GM18951 (cell line): Measurements from ENCODE around the gene TRHDE.

Source experiments
- POLR2A ChIP-seq: IDR thresholded peaks from 4 replicates; pipeline ENCODE4 v1.6.1; 2011; ENCODE audit warnings: mild to moderate bottlenecking; ENCODE audit not compliant: insufficient read length, insufficient read depth; ENCODE audit errors: extremely low read depth
- in situ Hi-C: fragments of 300-500 bp; cut with MboI; formaldehyde crosslinking; loops from one replicate; pipeline ENCODE4 v1.12.0; 2022; ENCODE audit warnings: low sequenced_read_pairs, mixed read lengths, inconsistent platforms; ENCODE audit not compliant: unreplicated experiment

The TRHDE gene

DNA sequence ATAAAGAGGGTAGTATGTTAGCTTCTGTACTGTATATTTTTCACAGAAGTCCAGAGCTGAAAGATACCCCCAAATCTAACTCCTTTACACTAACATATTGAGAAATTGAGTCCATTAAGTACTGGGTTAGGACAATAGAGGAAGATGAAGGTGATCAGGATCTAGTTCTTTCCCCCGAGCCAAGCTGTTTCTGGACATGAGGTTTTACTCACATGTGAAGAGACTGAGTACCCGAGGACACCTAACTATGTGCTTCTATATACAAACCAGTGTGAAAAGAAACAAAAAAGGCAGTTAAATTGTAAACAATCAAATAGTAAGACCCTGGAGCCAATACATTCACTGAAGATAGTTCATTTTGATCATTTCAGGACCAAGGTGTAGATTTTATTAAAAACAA is 3.8 kb upstream of the TRHDE start:
- TF ChIP-seq POLR2A, result no peak
- in situ Hi-C loops, result no loop called here

DNA sequence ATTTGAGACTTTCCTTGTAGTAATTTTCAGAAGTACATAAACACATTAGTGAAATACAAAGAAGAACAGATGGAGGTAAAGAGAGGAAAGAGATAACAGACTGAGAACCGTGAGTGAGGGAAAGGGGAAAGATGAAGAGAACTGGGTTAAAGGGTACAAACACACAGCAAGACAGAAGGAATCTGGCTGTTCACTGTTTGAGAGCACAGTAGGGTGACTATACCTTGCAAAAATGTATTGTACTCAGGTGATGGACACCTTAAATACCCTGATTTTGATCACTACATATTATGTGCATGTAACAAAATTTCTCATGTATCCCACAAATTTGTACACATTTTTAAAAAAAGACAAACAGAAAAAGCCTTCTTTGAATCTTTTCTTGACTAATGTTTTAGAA is 2.7 kb upstream of the TRHDE start:
- TF ChIP-seq POLR2A, result no peak
- in situ Hi-C loops, result no loop called here

DNA sequence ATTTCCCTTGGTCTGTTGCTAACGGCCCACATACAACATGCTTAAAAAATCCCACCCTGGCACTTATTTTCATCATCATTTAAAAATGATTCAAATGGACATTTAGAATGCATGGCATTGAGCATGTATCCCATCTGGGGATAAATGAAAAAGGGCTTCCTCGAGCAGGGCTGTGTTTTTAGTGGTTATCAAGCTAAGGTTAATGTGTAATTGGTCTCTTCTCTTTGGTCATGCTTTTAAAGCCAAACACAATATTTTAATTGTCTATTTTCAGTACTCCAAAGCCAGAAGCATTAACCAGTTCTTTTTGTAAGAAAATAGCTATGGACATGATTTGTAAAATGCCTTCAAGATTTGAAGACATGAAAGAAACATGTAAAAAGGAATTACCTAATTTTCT is 1.9 kb upstream of the TRHDE start:
- in situ Hi-C loops, result no loop called here
- no peak for TF ChIP-seq POLR2A

DNA sequence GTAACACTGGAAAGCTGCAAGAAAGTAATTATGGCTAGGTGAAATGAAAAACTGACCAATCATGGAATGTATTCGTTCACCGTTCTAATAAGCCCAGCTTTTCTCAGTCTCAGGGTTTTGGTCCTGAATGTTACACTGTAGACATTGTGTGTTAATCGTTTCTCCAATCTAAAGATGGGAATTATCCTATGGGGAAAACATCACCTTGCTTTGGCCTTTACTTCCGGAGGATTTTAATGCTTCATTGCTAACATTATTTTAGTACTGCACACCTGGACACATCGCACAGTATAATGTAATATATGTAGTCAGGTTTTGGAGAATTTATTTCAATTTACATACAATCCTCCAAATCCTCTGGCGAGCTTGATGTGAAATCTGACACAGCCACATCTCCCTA is 1.2 kb upstream of the TRHDE start:
- in situ Hi-C loops, result no loop called here
- no peak for TF ChIP-seq POLR2A

- no peak for TF ChIP-seq POLR2A
- in situ Hi-C loops, result no loop called here
These were observed 599 bp upstream of the TRHDE start for GRCh38 chr12:72271451-72272090.

- in situ Hi-C loops, result no loop called here
- no peak for TF ChIP-seq POLR2A
These were observed 745 bp downstream of the TRHDE start for GRCh38 chr12:72272731-72273498.

- no peak for TF ChIP-seq POLR2A
- in situ Hi-C loops, result no loop called here
These were observed 1.3 kb downstream of the TRHDE start for GRCh38 chr12:72273499-72273837.

GRCh38 chr12:72273851-72274351 is 1.7 kb downstream of the TRHDE start:
- in situ Hi-C loops, result no loop called here

GRCh38 chr12:72274931-72275330 is 2.8 kb downstream of the TRHDE start:
- no peak for TF ChIP-seq POLR2A
- in situ Hi-C loops, result no loop called here

More at GRCh38 chr12:72273851-72274351, 1.7 kb downstream of the TRHDE start:
- no peak for TF ChIP-seq POLR2A

- TF ChIP-seq POLR2A, result no peak
- in situ Hi-C loops, result no loop called here
These were observed 3.4 kb downstream of the TRHDE start for GRCh38 chr12:72275526-72275925.

- no peak for TF ChIP-seq POLR2A
- in situ Hi-C loops, result no loop called here
These were observed 4.1 kb downstream of the TRHDE start for GRCh38 chr12:72276181-72276805.

- TF ChIP-seq POLR2A, result no peak
These were observed 5.2 kb downstream of the TRHDE start for GRCh38 chr12:72277415-72277814.

GRCh38 chr12:72278894-72279293 is 6.7 kb downstream of the TRHDE start:
- in situ Hi-C loops, result no loop called here
- no peak for TF ChIP-seq POLR2A

More at GRCh38 chr12:72277415-72277814, 5.2 kb downstream of the TRHDE start:
- in situ Hi-C loops, result no loop called here

DNA sequence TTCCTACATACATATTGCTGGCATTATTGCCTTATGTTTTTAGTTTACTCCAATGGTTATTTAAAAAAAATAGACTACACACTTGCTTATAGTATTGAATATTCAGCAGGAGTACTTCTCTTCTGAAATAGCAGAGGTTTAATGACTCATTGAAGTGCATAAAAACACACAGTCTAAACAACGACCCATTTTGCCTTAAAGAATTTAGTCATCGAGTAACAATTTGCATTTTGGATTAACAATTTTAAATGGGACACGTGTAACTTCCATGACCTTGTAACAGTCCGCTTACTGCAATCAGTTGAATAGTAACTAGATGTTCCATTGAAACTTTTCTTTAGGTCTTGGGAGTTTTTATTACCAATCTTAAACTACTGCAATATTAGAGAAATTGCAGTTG is 9.0 kb downstream of the TRHDE start:
- in situ Hi-C loops, result no loop called here

More for the DNA sequence above, 9.0 kb downstream of the TRHDE start:
- no peak for TF ChIP-seq POLR2A
